NCI-H460 (cell line): Measurements from ENCODE around the gene TBP. TPM values are rescaled to one million over a fixed set of nuclear protein-coding genes. Genes with fewer than 3 reads are reported as not detected.
"Not testable (repeated sequence)": the region's sequence is repeated elsewhere in the genome, so short reads cannot be mapped to it uniquely, and the experiment has no call there.

Source experiments
- DNase-seq: peaks from one replicate; pipeline ENCODE4 v3.0.0-alpha.2; 2016; ENCODE audit warnings: low read depth; ENCODE audit errors: extremely low read depth
- total RNA-seq: library from RNA; depleted of rRNA; stranded (reverse); fragments of >200 nt; shearing (Covaris generic); gene quantifications from 2 replicates; pipeline ENCODE4 v1.2.3, GENCODE V29; 2014; rRNA removed

TBP gene
- total RNA-seq, 1 experiment from 2014 or later, result 20.6 TPM

DNA sequence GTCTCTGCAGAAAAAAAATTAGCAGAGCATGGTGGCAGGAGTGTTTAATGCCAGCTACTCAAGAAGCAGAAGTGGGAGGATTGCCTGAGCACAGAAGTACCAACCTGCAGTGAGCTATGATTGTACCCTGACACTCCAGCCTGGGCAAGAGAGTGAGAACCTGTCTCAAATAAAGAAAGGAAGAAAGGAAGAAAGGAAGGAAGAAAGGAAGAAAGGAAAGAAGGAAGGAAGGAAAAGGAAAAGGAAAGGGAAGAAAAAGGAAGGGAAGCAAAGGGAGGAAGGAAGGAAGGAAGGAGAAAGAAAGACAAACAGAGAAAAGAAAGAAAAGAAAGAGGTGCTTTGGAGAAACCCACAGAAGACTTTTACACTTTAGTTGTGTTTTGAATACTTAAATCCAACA lies 43.1 kb downstream of the TBP start:
- no peak for DNase-seq

GRCh38 chr6:170605574-170606259 lies 51.5 kb downstream of the TBP start:
- no peak for DNase-seq

DNA sequence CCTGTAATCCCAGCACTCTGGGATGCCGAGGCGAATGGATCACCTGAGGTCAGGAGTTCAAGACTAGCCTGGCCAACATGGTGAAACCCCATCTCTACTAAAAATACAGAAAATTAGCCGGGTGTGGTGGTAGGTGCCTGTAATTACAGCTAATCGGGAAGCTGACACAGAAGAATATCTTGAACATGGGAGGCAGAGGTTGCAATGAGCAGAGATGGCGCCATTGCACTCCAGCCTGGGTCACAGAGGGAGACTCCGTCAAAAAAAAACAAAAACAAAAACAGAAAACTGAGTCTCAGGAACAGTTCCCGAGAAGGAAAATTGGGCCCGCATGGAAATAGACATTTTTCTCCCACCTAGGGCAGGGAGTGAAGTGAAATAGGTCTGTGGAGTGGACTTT lies 55.1 kb downstream of the TBP start:
- DNase-seq, result not testable (repeated sequence)

GRCh38 chr6:170612256-170612804 lies 58.2 kb downstream of the TBP start:
- DNase-seq, result not testable (repeated sequence)

DNA sequence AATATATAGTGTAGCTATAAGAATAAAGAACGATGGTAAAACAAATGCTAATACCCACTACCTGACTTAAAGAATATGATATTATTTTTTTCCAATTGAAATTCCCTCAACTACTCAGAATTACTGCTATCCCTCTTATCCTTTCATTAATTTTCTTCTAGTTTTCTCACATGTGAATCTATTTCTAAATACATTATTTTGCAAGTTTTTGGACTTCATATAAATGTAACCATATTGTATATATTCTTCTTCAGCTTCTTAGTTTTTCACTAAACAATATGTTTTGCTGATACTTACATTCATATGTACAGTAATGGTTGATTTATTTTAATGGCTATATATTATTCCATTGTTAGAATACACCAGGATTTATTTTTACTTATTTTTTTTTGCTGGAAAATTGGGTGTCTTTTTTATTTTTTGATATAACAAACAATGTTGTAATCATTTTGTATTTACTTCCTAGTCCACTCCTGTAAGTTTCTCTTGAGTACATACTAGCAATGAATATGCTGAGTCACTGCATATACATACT lies 61.9 kb downstream of the TBP start:
- not testable (repeated sequence) for DNase-seq

Other genes with a start within 250 kb of the TBP start
- gene FAM120B, start 247.6 kb upstream of the TBP start, total RNA-seq, result 5.2 and 6.0 TPM in 2 replicates
- gene PSMB1, start 1.1 kb upstream of the TBP start, total RNA-seq, result 377 and 415 TPM in 2 replicates
- gene PDCD2, start 30.3 kb downstream of the TBP start, total RNA-seq, result 119 and 140 TPM in 2 replicates